HG03442 (cell line): ENCODE data around the gene YIPF2.

Source experiments
- ATAC-seq: cut with Tn5 transposase; IDR thresholded peaks from one replicate; pipeline ENCODE4 v1.9.1; 2021; ENCODE audit warnings: mild to moderate bottlenecking, moderate library complexity; ENCODE audit not compliant: unreplicated experiment

Gene YIPF2

DNA sequence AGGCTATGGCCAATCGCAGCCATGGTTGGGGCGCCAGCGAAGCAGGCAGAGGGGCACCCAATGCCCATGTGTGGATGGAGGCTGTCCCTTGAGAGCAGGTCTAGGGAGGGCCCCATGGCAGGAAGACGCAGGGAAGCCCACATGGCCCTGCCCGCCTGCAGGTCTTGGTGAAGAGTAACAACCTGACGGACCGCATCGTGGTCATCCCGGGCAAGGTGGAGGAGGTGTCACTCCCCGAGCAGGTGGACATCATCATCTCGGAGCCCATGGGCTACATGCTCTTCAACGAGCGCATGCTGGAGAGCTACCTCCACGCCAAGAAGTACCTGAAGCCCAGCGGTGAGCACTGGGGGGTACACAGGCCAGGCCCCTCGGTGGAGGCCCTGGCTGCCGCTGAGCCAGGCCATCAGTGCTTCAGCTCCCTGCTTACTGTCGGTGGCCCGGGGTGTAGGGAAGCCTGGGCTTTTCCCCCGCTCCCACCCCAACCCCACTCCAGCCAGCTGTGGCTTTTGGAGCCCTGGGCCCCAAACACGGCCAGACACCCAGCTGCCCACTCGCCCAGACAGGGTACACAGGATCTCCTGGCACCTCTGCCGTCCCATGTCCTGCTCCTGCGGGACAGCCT, 14.6 kb downstream of the YIPF2 start:
- ATAC-seq, result no peak

DNA sequence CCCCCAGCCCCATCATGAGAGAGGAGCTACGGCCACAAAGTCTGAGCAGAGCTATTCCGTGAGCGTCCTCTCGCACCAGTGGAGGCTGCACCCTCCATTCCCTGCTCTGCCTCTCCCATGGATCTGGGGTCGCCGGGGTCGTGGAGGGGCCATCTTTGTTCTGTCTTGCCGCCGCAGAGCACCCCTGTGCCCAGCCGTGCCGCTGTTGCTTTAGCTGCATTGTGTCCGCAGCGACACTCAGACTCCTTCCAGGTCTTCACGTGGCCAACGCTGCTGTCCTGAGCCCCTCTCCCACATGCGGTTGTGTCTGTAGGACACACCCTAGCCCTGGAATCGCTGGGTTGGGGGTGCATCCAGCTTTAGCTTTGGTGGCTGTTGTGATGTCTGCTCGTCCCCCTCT, 15.8 kb downstream of the YIPF2 start:
- ATAC-seq, result no peak

DNA sequence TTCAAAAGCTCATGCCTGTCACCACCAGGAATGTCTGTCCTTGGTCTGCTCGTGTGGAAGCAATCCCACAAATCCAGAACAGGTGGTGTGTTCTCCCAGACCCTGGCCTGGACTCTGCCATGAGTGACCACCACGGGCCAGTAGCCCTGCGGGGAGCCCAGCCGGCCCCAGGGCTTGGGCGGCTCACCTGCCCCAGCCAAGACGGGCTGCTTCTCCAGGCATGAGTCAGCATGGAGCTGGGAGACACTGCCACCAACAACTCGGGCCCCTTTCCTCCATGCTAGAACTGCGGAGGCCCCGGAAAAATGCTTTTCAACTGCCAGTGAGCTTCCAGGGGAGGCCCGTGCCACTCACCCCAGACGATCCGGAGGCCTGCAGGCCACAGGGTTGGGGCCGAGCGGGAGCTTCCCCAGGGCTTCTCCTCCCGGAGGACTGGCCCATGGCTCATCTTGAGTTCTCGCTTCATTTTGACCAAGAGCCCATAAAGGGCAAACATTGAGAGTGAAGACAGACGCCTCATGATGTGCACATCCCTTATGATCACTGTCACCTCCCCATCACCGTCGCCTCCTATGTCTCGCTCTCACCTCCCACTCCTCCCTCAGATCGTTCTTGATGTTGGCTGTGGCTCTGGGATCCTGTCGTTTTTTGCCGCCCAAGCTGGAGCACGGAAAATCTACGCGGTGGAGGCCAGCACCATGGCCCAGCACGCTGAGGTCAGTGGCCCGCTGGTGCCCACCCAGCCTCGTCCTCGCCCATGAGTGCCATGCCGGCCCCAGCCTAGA, 16.7 kb downstream of the YIPF2 start:
- no peak for ATAC-seq

- no peak for ATAC-seq
Measured at GRCh38 chr19:10908380-10908960, 20.0 kb downstream of the YIPF2 start.

DNA sequence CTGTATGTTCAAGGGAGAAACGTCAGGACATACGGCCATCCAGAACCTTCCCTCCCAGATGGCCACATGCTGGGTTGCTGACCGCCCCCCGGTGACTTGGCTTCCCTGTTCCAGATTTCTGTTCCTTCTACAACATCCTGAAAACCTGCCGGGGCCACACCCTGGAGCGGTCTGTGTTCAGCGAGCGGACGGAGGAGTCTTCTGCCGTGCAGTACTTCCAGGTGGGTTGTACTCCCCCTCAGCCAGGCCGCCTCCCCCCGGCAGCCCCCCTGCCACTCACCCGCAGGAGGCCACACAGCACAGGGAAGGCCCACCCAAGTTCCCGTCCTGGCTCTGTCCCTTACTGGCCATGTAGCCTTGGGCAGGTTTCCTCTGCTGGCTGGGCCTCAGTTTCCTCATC, 20.5 kb downstream of the YIPF2 start:
- ATAC-seq, result no peak

GRCh38 chr19:10899151-10899653, 29.2 kb downstream of the YIPF2 start:
- no peak for ATAC-seq

DNA sequence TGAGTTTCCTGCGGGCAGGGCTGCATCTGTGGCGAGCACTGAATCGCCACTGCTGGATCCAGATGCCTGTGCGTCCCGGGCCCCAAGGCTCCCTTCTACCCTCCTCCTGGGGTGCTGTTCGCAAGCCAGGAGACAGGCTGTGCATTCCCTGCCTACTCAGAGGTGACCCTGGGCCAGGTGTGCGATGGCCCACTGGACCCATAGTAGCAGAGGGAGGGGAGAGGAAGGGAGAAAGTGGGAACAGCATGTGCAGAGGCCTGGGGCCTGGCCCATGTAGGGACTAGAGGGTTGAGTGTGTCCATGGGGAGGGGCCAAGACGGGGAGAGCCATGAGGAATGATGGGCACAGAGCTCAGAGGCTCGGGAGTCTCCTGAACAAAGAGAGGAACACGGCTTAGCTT, 29.8 kb downstream of the YIPF2 start:
- ATAC-seq, result no peak

DNA sequence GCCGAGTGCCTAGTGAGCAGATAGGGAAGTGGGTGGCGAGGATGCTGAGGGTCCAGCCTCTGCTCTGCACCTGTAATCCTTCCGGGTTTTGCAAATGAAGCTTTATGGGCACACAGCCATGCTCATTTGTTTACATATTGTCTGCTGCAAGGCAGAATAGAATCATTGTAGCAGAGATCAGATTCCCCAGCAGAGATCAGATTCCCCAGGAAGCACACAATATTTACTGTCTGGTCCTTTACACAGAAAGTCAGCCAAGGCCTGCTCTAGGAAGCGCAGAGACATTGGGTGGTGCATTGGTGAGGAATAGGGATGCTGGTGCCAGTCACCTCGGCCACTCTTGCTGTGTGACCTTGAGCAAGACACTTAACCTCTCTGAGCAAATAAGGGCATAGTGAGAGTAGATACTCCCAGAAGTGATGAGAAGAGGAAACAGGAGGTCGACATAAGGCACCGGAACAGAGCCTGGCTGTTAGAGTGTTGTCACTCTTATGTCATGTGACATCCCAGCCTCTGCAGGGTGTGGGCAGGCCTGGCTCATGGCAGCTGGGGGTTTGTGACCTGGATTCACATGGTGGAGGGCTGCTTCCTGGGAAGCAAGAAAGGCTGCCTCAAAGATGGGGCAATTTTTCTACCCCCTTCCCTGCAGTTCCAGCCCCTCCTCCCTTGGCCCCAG, 31.4 kb downstream of the YIPF2 start:
- ATAC-seq, result no peak

DNA sequence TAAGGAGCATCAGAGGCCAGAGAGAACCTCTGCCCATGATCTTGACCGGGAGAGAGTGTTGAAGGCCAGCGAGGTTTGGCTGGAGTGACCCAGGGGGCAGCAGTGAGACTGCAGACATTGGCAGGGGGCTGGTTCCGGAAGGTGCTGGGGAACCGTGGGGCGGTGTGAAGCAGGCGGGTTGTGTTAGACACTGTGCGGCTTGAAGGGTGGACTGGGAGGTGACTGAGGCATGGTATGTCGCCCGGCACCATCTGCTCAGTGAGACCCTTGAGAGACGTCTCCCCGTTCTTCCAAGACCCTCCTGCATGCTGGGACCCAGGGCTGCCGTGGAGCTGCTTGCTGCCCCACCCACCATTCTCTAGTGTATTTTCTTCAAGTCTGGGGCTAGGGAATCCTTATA, 32.5 kb downstream of the YIPF2 start:
- ATAC-seq, result no peak

GRCh38 chr19:10895363-10895762, 33.1 kb downstream of the YIPF2 start:
- no peak for ATAC-seq

GRCh38 chr19:10894911-10895213, 33.6 kb downstream of the YIPF2 start:
- no peak for ATAC-seq

DNA sequence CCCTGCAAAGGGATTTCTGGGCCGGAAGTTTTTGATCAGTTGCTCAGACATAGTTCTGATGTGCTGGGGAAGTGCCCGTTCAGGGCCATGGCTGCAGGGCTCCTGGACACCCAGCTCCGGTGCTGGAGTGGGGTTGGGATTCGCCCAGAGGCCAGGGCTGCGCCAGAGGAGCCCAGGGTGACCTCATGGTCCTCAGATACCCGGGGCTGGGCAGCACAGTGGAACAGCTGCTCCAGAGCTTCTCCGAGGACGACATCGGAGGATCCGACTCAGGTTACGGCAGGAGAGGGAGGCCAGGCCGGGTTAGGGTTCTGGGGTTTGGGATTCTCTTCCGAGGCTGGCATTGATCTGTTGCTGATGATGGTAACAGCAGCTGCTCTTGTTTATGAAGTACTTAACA, 36.2 kb downstream of the YIPF2 start:
- no peak for ATAC-seq

GRCh38 chr19:10891405-10892086, 36.9 kb downstream of the YIPF2 start:
- ATAC-seq, result no peak

GRCh38 chr19:10889880-10890279, 38.6 kb downstream of the YIPF2 start:
- ATAC-seq, result no peak

DNA sequence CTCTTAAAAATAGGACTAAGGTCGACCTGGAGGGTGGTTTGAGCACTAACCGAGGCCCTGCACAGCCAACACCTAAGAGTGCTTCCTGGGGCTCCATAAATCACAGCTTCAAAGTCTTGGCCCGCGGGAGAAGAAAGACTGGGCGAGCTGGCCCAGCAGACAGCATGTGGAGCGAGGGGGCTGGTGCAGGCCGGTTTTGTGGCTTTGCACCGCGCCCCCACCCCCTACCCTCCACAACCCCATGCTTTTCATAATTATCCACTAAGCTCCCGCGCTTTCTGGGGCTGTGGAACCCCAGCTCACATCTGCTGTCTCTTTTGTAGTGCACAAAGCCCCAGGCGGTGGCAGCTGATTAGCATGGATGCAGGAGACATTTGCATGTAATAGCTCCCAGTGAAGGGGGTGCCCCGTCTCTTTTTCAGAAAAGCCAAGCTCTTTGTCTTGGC, 40.0 kb downstream of the YIPF2 start:
- ATAC-seq, result no peak

DNA sequence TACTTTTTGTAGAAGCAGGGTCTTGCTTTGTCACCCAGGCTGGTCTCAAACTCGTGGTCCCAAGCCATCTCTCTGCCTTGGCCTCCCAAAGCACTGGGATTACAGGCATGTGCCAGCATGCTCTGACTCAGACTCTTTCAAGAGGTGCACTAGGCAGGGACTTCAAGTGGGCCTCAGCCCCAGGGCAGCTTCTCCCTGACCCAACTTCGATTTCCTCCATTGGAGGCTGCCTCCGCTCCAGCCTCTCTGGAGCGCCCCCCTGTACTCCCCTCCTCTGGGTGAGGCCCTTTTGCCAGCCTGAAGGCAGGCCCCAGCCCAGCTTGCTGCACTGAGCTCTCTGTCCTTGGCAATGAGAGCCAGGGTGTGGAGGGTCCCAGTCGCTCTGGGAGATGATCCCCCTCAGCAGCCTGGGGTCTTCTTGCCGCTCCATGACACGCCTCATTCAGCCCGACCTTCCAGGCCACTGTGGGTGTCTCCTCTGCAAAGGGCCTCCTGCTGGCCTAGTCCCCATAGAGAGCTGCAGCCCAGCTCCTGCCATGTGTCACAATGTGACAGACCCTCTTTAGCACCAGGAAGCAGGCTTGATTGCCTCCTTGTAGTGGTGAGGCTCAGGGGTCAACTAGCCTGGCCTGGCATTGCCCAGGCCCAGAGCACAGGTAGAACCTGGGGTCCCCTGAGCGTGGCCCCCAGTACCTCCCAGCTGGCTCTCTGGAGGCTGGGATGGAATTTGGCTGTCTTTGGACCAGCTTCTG, 40.6 kb downstream of the YIPF2 start:
- no peak for ATAC-seq

- ATAC-seq, result no peak
Measured at GRCh38 chr19:10885201-10886169, 43.0 kb downstream of the YIPF2 start.

DNA sequence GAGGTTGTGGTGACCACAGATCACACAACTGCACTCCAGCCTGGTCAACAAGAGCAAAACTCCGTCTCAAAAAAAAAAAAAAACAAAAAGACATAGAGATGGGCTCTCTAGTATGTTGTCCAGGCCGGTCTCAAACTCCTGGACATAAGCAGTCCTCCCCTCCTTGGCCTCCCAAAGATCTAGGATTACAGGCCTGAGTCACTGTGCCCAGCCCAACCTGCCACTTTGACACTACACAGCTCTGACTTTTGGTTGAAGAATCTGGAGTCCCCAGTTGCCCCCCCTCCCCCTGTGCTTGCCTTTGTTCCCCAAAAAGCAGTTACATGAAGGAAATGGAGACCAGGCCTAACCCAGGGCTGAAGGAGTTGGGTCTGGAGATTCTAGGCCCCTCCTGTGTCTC, 44.2 kb downstream of the YIPF2 start:
- ATAC-seq, result no peak

DNA sequence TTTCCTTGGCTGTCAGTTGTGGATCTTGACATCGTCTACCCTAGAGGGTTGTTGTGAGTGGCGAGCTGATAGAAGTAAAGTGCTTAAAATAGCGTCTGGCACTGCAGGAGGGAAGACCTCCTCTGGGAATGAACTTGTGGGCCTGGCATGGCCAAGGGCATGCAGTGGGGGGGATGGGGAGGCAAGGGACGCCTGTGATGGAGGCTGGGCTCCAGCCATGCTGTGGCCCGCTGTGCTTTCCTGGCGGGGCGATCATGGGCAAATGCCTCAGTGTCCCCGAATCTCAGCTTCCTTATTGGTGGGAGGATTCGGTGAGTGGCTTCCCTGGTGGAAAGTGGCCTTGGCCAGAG, 46.4 kb downstream of the YIPF2 start:
- ATAC-seq, result no peak
